ENCODE data around the gene OR4P4. TPM values are rescaled to one million over a fixed set of nuclear protein-coding genes. Genes with fewer than 3 reads are reported as not detected.

The OR4P4 gene
- not detected in 2 replicates for total RNA-seq

- Mint-ChIP-seq H3K4me3 (no peak within 1 kb of the TSS), H3K4me1 (no peaks in the 10 kb centered on the region), H3K9me3 (peaks cover 15% of the 10 kb centered on the region), H3K36me3 (ENCODE audit: low read depth) (no peaks in the 10 kb centered on the region), H3K27ac (no peak within 1 kb of the TSS), H3K27me3 (no peaks in the 10 kb centered on the region)
- ATAC-seq (ENCODE audit: low read depth) (no peak), DNase-seq (no peak)
- TF ChIP-seq, protein P1, sequence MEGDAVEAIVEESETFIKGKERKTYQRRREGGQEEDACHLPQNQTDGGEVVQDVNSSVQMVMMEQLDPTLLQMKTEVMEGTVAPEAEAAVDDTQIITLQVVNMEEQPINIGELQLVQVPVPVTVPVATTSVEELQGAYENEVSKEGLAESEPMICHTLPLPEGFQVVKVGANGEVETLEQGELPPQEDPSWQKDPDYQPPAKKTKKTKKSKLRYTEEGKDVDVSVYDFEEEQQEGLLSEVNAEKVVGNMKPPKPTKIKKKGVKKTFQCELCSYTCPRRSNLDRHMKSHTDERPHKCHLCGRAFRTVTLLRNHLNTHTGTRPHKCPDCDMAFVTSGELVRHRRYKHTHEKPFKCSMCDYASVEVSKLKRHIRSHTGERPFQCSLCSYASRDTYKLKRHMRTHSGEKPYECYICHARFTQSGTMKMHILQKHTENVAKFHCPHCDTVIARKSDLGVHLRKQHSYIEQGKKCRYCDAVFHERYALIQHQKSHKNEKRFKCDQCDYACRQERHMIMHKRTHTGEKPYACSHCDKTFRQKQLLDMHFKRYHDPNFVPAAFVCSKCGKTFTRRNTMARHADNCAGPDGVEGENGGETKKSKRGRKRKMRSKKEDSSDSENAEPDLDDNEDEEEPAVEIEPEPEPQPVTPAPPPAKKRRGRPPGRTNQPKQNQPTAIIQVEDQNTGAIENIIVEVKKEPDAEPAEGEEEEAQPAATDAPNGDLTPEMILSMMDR (IDR thresholded peaks at IDR 0.05), result no peak
- intact Hi-C loops (cut with micrococcal nuclease), result no loop called here
- ChIA-PET POLR2A (no interaction called here), CTCF (no interaction called here)
Measured at GRCh38 chr11:55634813-55635212, at the start of gene OR4P4. Gene OR4P4 (plus strand): TSS chr11:55635113.

GRCh38 chr11:55607545-55607944, 27.4 kb upstream of the OR4P4 start, which contains the start of gene OR4C11:
Gene OR4C11 (minus strand): TSS chr11:55607645. CDS start chr11:55604373, 3,272 bp downstream.
- H3K4me3 Mint-ChIP-seq, result no peak within 1 kb of the TSS
- H3K27ac Mint-ChIP-seq, result no peak within 1 kb of the TSS
- ChIA-PET CTCF (no interaction called here), POLR2A (no interaction called here)
- TF ChIP-seq, protein P1 (IDR thresholded peaks at IDR 0.05), result no peak
- H3K4me1 Mint-ChIP-seq, result no peaks in the 10 kb centered on the region
- H3K36me3 Mint-ChIP-seq (ENCODE audit: low read depth), result no peaks in the 10 kb centered on the region
- DNase-seq (no peak), ATAC-seq (ENCODE audit: low read depth) (no peak)
- intact Hi-C loops (cut with micrococcal nuclease), result no loop called here
- no peaks in the 10 kb centered on the region for H3K27me3 Mint-ChIP-seq
- peaks cover 14% of the 10 kb centered on the region for H3K9me3 Mint-ChIP-seq

- Mint-ChIP-seq H3K4me3 (no peak overlapping the region), H3K27ac (no peak overlapping the region), H3K27me3 (no peaks in the 10 kb centered on the region), H3K4me1 (no peaks in the 10 kb centered on the region), H3K36me3 (ENCODE audit: low read depth) (no peaks in the 10 kb centered on the region), H3K9me3 (peaks cover 15% of the 10 kb centered on the region)
- CTCF ChIA-PET, result no interaction called here
- intact Hi-C loops (cut with micrococcal nuclease), result no loop called here
- TF ChIP-seq, protein P1 (IDR thresholded peaks at IDR 0.05), result no peak
- ATAC-seq (ENCODE audit: low read depth) (no peak), DNase-seq (no peak)
- POLR2A ChIA-PET, result no interaction called here
Measured at GRCh38 chr11:55624531-55624930, 10.4 kb upstream of the OR4P4 start.

DNA sequence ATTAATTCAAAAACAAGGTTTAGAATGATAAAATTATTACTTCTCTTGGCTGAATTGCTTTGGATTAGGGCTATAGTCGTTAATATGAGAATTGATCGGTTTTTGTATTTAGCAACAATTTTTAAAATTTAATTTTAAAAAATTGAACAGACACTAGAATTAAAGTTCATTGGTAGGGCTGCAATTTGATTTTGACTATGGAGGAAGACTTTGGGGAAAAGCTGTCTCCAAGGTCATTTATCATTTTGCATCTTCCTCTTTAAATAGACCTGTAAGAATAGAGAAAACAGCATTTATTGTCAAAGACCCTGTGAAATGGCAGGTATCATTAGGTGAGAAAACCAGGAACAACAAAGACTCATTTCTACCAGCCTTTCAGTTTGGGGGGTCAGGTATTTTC, 13.1 kb downstream of the OR4P4 start, which contains the start of gene OR4S2:
TSS of gene OR4S2 (plus strand) at position 301 of the 400 bp plus-strand sequence. CDS start 2,577 bp downstream, outside the sequence.
- TF ChIP-seq, protein P1 (IDR thresholded peaks at IDR 0.05), result no peak
- H3K4me3 Mint-ChIP-seq, result no peak within 1 kb of the TSS
- intact Hi-C loops (cut with micrococcal nuclease), result no loop called here
- ATAC-seq (ENCODE audit: low read depth) (no peak), DNase-seq (no peak)
- H3K27me3 Mint-ChIP-seq, result no peaks in the 10 kb centered on the region
- H3K4me1 Mint-ChIP-seq, result no peaks in the 10 kb centered on the region
- H3K36me3 Mint-ChIP-seq (ENCODE audit: low read depth), result no peaks in the 10 kb centered on the region
- POLR2A ChIA-PET, result no interaction called here
- peaks cover 24% of the 10 kb centered on the region for H3K9me3 Mint-ChIP-seq
- H3K27ac Mint-ChIP-seq, result no peak within 1 kb of the TSS
- CTCF ChIA-PET, result no interaction called here

GRCh38 chr11:55652560-55652959, 17.6 kb downstream of the OR4P4 start:
- Mint-ChIP-seq H3K4me1 (no peaks in the 10 kb centered on the region), H3K27ac (no peak overlapping the region), H3K9me3 (peaks cover 17% of the 10 kb centered on the region), H3K27me3 (no peaks in the 10 kb centered on the region), H3K36me3 (ENCODE audit: low read depth) (no peaks in the 10 kb centered on the region), H3K4me3 (no peak overlapping the region)
- intact Hi-C loops (cut with micrococcal nuclease), result no loop called here
- DNase-seq (no peak), ATAC-seq (ENCODE audit: low read depth) (no peak)
- ChIA-PET CTCF (no interaction called here), POLR2A (no interaction called here)
- TF ChIP-seq, protein P1 (IDR thresholded peaks at IDR 0.05), result no peak
